ENCODE data around the gene EFCAB6. TPM values are rescaled to one million over a fixed set of nuclear protein-coding genes. Genes with fewer than 3 reads are reported as not detected.

The EFCAB6 gene
- polyA plus RNA-seq, 3 donors = not detected

DNA sequence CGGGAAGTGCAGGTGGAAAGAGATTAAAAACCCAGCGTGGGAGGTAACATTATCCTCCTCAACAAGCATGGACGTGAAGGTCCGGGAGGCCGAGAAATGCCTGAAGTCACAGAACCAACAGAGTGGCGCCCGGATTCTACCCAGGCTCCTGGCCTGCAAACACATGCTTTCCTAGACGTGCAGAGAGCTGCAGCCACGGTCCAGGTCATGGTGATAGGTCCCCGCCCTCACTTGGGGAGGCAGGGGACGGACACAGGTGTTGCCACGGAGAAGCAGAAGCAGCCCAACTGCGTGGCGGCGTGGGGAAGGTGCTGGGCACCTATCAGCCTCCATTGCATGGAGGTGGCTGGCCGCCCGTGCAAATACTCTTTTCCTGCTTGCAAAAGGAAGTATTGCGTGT, 251.5 kb downstream of the EFCAB6 start:
- Histone ChIP-seq H3K4me3 (replicated peaks in 1 of 3; ENCODE audit: low read depth in 2 of 3, low read length in 3 of 3) (no peak overlapping the region), H4K20me1 (ENCODE audit: insufficient read depth, low read length) (no peaks in the 10 kb centered on the region), H3K36me3 (replicated peaks in 1 of 2; ENCODE audit: control insufficient read depth in 1 of 2, insufficient read depth in 2 of 2, low read length in 2 of 2) (no peaks in the 10 kb centered on the region), H3K27me3 (ENCODE audit: control insufficient read depth in 2 of 2, insufficient read depth in 2 of 2, low read length in 2 of 2) (no peaks in the 10 kb centered on the region), H3K4me1 (ENCODE audit: control insufficient read depth in 1 of 2, insufficient read depth in 2 of 2, low read length in 2 of 2) (no peaks in the 10 kb centered on the region), H3K79me2 (ENCODE audit: insufficient read depth, low read length) (no peaks in the 10 kb centered on the region), H3K27ac (ENCODE audit: low read depth in 1 of 2, low read length in 2 of 2) (no peak overlapping the region), H3K9ac (ENCODE audit: insufficient read depth, low read length, poor library complexity, severe bottlenecking) (no peak overlapping the region), H3K4me2 (replicated peaks; ENCODE audit: extremely low read depth, low read length, poor library complexity, severe bottlenecking) (no peak overlapping the region), H2AFZ (ENCODE audit: insufficient read depth, low read depth, low read length, poor library complexity, severe bottlenecking) (no peak overlapping the region), H3K9me3 (replicated peaks in 1 of 2; ENCODE audit: control insufficient read depth in 1 of 2, insufficient read depth in 1 of 2, low read length in 2 of 2) (peaks cover 0 to 9% of the 10 kb centered on the region in 2 donors)
- no peaks in the 10 kb centered on the region for H3K36me3 Mint-ChIP-seq
- H3K4me3 Mint-ChIP-seq = no peak overlapping the region
- WGBS (ENCODE audit: insufficient coverage) = 96% methylated on average over 15 of the region's 18 CpGs
- TF ChIP-seq CTCF (IDR thresholded peaks at IDR 0.05) = no peak
- no peak overlapping the region for H3K27ac Mint-ChIP-seq
- no peak for DNase-seq
- intact Hi-C loops (cut with micrococcal nuclease) = no loop called here
- peaks cover 0 to 11% (median 6%) of the 10 kb centered on the region in 7 donors for H3K9me3 Mint-ChIP-seq
- H3K4me1 Mint-ChIP-seq = no peaks in the 10 kb centered on the region
- peaks cover 5 to 14% (median 8%) of the 10 kb centered on the region in 3 donors for H3K27me3 Mint-ChIP-seq (ENCODE audit: low read depth in 3 of 3)

- Histone ChIP-seq H3K4me3 (replicated peaks in 1 of 3; ENCODE audit: low read depth in 2 of 3, low read length in 3 of 3) (no peak overlapping the region), H2AFZ (ENCODE audit: insufficient read depth, low read depth, low read length, poor library complexity, severe bottlenecking) (no peak overlapping the region), H3K27ac (ENCODE audit: low read depth in 1 of 2, low read length in 2 of 2) (no peak overlapping the region), H3K27me3 (ENCODE audit: control insufficient read depth in 2 of 2, insufficient read depth in 2 of 2, low read length in 2 of 2) (no peaks in the 10 kb centered on the region), H3K79me2 (ENCODE audit: insufficient read depth, low read length) (no peaks in the 10 kb centered on the region), H3K9ac (ENCODE audit: insufficient read depth, low read length, poor library complexity, severe bottlenecking) (no peak overlapping the region), H3K36me3 (replicated peaks in 1 of 2; ENCODE audit: control insufficient read depth in 1 of 2, insufficient read depth in 2 of 2, low read length in 2 of 2) (no peaks in the 10 kb centered on the region), H3K9me3 (replicated peaks in 1 of 2; ENCODE audit: control insufficient read depth in 1 of 2, insufficient read depth in 1 of 2, low read length in 2 of 2) (peaks cover 0 to 9% of the 10 kb centered on the region in 2 donors), H4K20me1 (ENCODE audit: insufficient read depth, low read length) (no peaks in the 10 kb centered on the region), H3K4me1 (ENCODE audit: control insufficient read depth in 1 of 2, insufficient read depth in 2 of 2, low read length in 2 of 2) (no peaks in the 10 kb centered on the region), H3K4me2 (replicated peaks; ENCODE audit: extremely low read depth, low read length, poor library complexity, severe bottlenecking) (no peak overlapping the region)
- no peak for TF ChIP-seq CTCF (IDR thresholded peaks at IDR 0.05)
- DNase-seq = no peak
- Mint-ChIP-seq H3K27ac (peak overlapping the region in 1 of 7 donors; percentile 5), H3K4me3 (no peak overlapping the region), H3K4me1 (no peaks in the 10 kb centered on the region), H3K9me3 (peaks cover 0 to 11% (median 7%) of the 10 kb centered on the region in 7 donors), H3K36me3 (no peaks in the 10 kb centered on the region), H3K27me3 (ENCODE audit: low read depth in 3 of 3) (peaks cover 3 to 7% (median 5%) of the 10 kb centered on the region in 3 donors)
- WGBS (ENCODE audit: insufficient coverage) = 91% methylated on average over 11 of the region's 11 CpGs
- intact Hi-C loops (cut with micrococcal nuclease) = no loop called here
Measured at GRCh38 chr22:43555561-43556515, 256.3 kb downstream of the EFCAB6 start.

All from CD14-positive monocyte (primary cell).